HG03342 (cell line): ENCODE results near the gene SLC1A1.
A peak's percentile ranks its signal among the peaks of the same experiment; 100 is the strongest.

ENCODE experiments used
- ATAC-seq: cut with Tn5 transposase; IDR thresholded peaks from one replicate; pipeline ENCODE4 v1.9.1; 2021; ENCODE audit warnings: mild to moderate bottlenecking, moderate library complexity; ENCODE audit not compliant: unreplicated experiment

SLC1A1 gene

DNA sequence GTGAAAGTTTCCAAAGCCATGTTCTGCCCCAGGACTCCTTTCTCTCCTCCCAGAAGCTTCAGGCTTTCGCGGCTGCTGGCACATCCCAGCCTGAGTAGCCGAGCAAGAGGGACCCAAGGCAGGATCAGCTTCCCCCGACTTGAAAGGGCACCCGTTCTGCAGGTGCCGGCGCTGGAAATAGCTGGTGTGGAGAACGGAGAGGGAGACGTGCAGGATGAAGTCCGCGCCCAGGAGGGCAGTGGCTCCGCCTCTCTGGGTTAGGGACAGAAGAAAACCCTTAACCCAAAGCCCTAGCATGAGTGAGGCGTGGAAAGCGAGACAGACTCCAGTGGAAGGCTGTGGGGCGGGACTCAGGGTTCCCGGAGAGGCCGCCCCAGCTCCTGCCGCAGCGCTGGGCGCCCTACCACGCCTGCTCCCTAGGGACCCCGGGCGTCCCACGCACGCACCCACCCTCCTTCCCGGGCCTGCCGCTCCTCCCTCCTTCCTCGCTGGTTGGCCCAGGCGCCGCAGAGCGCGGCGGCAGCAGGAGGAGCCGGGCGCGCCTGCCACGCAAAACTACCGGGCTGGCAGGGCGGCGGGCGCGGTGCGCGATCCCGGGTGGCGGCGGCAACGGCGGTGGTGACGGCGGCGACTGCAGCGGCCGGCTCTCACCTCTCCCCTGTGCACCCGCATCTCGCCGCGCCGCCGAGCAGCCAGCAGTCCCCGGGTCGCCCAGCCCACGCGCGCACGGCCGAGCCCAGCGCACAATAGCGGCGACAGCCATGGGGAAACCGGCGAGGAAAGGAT is at the start of gene SLC1A1:
Gene SLC1A1 (plus strand): TSS at position 550 of the 786 bp plus-strand sequence. CDS start 212 bp downstream, at position 762.
- ATAC-seq = peak; percentile 49

- no peak for ATAC-seq
Measured at GRCh38 chr9:4442806-4443205, 47.5 kb upstream of the SLC1A1 start.

DNA sequence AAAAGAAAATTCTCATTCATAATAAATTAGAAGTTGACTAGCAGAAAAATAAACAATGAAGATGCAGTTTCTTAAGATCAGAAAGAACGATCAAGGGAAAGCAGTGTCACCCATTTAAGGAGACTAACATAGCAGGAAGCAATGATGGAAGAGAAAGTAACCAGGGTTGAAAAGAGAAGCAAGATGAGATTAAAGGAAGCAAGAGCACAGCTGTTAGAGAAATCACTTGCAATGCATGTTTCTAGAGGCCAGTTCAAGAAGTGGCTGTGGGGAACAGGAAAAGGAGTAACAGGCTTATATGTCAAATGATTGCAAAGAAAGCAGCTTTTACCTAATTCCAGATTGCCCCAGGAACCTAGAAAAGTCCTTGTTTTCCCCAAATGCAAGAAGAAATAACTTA is 46.8 kb upstream of the SLC1A1 start:
- no peak for ATAC-seq

- ATAC-seq = no peak
Measured at GRCh38 chr9:4461437-4461836, 28.8 kb upstream of the SLC1A1 start.

- no peak for ATAC-seq
Measured at GRCh38 chr9:4463824-4464223, 26.4 kb upstream of the SLC1A1 start.

DNA sequence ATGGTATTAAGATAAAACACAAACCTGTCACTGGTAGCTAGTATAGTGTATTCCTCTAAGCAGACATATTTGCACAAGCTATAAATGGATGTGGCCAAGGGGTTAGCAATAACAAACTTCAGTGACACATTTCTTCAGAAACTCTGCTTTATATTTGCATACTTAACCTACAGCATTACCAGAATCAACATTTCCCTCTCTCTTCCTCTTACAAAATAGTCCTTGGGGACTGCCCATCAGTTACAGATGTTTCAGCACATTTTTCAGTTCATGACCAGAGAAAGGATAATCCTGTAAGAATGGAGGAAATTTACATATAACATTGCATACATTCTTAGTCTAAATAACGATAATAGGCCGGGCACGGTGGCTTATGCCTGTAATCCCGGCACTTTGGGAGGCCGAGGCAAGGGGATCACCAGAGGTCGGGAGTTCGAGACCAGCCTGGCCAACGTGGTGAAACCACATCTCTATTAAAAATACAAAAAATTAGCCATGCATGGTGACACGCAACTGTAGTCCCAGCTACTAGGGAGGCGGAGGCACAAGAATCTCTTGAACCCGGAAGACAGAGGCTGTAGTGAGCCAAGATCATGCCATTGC is 25.3 kb upstream of the SLC1A1 start:
- peak; percentile 96 for ATAC-seq

GRCh38 chr9:4465910-4466309 is 24.4 kb upstream of the SLC1A1 start:
- no peak for ATAC-seq

DNA sequence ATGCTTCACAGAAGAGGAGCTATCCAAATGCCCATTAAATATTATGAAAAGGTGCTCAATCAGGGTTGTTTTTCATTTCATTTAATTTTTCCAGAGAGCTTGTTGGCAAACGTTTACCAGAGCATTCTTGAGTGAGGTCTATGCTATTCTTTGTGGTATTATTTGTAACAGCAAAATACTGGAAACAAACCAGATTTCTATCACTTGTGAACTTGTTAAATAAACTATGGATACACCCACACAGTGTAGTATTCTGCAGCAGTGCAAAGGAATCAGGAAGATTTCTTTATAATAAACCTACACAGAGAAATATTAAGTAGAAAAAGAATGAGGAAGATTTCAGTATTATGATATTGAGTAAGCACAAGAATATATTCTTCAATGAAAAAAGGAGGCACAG is 15.0 kb upstream of the SLC1A1 start:
- no peak for ATAC-seq

- ATAC-seq = peak; percentile 28
Measured at GRCh38 chr9:4486176-4486575, 4.1 kb upstream of the SLC1A1 start.

GRCh38 chr9:4489562-4489918 is 728 bp upstream of the SLC1A1 start:
- peak; percentile 10 for ATAC-seq

DNA sequence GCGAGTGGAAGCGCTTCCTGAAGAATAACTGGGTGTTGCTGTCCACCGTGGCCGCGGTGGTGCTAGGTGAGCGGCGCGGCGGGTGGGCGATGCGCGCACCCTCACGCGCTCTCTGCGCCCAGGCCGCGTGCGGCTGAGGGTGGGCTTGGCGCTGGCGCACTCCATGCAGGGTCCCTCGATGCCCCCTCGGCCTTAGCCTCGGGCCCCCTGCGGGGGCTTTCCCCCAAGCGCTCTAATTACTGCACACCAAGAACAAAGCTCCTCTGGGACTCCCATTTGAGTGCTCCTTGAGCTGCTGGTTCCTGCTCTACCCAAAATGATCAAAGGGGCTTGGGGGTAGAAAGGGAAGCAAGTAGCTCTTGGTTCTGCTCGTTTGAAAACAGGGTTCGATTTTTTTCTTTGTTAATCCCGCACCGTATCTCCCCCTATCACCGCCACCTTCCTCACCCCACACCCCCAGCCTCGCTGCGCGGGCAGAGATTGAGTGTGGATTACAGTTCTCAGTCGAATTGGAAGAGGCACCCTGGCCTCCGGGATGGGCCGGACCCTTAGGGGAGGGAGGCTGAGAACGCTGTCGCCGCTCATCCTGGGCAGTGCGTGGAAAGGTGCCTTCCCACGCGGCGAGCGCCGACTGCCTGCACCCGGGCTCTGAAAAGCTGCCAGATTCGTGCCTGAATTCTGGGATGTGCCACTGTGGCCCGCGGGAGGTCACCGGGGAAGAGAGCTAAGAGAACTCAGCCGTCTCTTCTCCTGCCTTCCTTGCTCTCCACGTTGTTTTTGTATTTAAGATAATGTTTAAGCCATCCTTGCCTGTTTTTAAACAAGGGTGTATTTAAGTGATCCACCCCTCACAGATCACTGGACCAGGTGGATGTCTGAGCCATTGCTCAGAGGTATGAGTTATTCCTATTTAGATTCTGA is 697 bp downstream of the SLC1A1 start:
- ATAC-seq = no peak

GRCh38 chr9:4491626-4491975 is 1.3 kb downstream of the SLC1A1 start:
- ATAC-seq = no peak

GRCh38 chr9:4494332-4494731 is 4.1 kb downstream of the SLC1A1 start:
- no peak for ATAC-seq

- ATAC-seq = no peak
Measured at GRCh38 chr9:4494806-4495205, 4.5 kb downstream of the SLC1A1 start.

- no peak for ATAC-seq
Measured at GRCh38 chr9:4495537-4495936, 5.3 kb downstream of the SLC1A1 start.

- ATAC-seq = no peak
Measured at GRCh38 chr9:4496497-4496896, 6.2 kb downstream of the SLC1A1 start.

DNA sequence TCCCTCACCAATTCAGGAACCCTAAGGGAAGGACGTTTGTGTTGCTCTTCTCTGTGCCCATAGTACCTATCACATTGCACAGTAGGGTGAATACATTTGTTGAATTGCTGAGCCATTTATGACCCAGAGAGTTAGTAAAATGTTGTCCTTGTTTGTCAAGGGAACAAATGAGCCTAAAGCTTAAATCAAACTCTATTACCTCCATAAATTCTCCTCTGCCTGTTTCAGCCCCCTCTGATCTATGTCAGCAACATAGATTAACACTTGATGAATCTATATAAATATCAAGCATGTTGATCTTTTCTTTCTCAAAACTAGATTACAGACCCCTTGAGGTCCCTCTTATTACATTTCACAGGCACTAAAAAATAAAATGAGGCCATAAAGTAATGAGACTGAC is 7.1 kb downstream of the SLC1A1 start:
- ATAC-seq = no peak

DNA sequence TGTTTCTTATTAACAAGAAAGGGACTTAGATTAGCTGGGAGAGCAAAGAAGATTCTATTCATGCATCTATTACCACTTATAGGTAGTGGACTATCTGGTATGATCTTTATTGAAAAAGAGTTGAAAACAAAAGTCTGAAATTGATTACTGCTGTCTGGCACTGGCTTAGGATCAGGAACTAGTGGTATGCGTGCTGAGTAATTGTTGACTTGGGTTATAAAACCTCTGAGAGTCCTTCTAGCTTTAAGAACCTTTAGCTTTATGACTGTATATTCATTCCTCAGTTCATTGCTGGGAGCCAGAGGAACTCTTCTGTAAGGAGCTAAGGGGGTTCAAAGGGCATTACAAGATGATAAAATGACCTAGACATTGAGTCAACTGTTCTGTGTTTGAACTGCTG is 7.6 kb downstream of the SLC1A1 start:
- ATAC-seq = no peak

GRCh38 chr9:4499917-4500316 is 9.6 kb downstream of the SLC1A1 start:
- ATAC-seq = no peak

DNA sequence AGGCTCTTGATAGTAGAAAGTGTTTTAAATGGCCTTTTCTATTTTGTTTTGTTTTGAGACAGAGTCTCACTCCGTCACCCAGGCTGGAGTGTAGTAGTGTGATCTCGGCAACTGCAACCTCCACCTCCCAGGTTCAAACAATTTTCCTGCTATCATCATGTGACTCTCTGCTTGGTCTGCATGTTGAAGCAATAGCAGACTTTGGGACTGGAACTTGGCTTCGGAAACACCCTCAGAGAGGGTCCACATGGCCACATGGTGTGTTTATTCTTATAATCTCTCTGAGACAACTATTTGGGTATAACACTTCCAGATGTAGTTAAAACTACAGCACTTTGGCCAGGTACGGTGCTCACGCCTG is 10.9 kb downstream of the SLC1A1 start:
- no peak for ATAC-seq

DNA sequence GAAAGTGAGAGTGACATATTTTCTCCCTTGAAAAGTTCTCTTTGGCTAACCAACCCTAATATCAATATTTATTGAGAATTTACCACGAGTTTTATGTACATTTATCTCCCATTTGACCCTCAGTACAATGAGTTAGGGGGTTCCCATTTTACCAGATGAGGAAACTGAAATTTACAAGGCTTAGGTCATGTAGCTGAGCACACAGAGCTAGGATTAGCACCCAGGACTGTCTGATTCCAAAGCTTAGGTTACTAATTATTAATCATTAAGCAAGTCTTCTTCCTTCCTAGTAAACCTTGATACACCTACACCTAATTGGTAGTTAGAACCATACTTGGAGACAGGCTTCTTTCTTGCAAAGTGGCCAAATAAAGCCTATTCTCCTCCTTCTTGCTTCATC is 12.2 kb downstream of the SLC1A1 start:
- no peak for ATAC-seq

GRCh38 chr9:4503103-4503502 is 12.8 kb downstream of the SLC1A1 start:
- ATAC-seq = no peak
